Gastrocnemius medialis (tissue), 4 donors: ENCODE results near the gene PIK3C3. TPM values are rescaled to one million over a fixed set of nuclear protein-coding genes. Genes with fewer than 3 reads are reported as not detected.

Experiments used
- ATAC-seq, 2 donors: fragments of 150-250 bp; one replicate each; pipeline ENCODE4 v1.9.1; 2016
- DNase-seq, 2 donors: peaks; one replicate each; pipeline ENCODE4 v3.0.0-alpha.2; 2019
- H3K27ac ChIP-seq, 4 donors: fragments of 200-600 bp; sonication (generic); 1 replicate in 1 of 4; 2 replicates in 3 of 4; pipeline ENCODE4 v1.5.1; 2016 to 2018; ENCODE audit warnings: mild to moderate bottlenecking in 2 of 4, moderate library complexity in 1 of 4
- H3K27me3 ChIP-seq, 3 donors: fragments of 200-600 bp; sonication (generic) in 2 of 3; 1 replicate in 1 of 3; 2 replicates in 2 of 3; pipeline versions ENCODE4 v1.5.1 to v1.6.0; 2016 to 2019; ENCODE audit warnings: mild to moderate bottlenecking in 1 of 3, moderate library complexity in 1 of 3
- H3K36me3 ChIP-seq, 2 donors: fragments of 200-600 bp; sonication (generic) in 1 of 2; one replicate each; pipeline ENCODE4 v1.5.1; 2017 to 2018
- H3K4me1 ChIP-seq, 2 donors: fragments of 200-600 bp; sonication (generic) in 1 of 2; one replicate each; pipeline ENCODE4 v1.5.1; 2016 to 2017; ENCODE audit warnings: mild to moderate bottlenecking in 2 of 2
- H3K4me3 ChIP-seq, 4 donors: fragments of 200-600 bp; sonication (generic) in 3 of 4; 1 replicate in 1 of 4; 2 replicates in 3 of 4; pipeline ENCODE4 v1.5.1; 2016 to 2019; ENCODE audit warnings: mild to moderate bottlenecking in 2 of 4
- H3K9me3 ChIP-seq, 3 donors: fragments of 200-600 bp; sonication (generic) in 2 of 3; 1 replicate in 1 of 3; 2 replicates in 2 of 3; pipeline ENCODE4 v1.5.1; 2016 to 2019
- POLR2A ChIP-seq, 2 donors: fragments of 450-650 bp; IDR thresholded peaks; one replicate each; pipeline ENCODE4 v1.6.1; 2017; ENCODE audit warnings: antibody characterized with exemption in 2 of 2, mild to moderate bottlenecking in 2 of 2, moderate library complexity in 2 of 2
- in situ Hi-C, 4 donors: fragments of 200-750 bp; cut with MboI; loops; one replicate each; pipeline versions ENCODE4 v1.15.0 to v1.8.0; 2017; ENCODE audit warnings: low sequenced_read_pairs in 4 of 4
- intact Hi-C: fragments of 100-400 bp; cut with DNase I; formaldehyde crosslinking; loops from one replicate; pipeline ENCODE4 v1.15.1; 2023; ENCODE audit warnings: low total_unique reads
- total RNA-seq, 4 donors: library from RNA; depleted of rRNA; stranded (reverse); fragments of >200 nt; gene quantifications; one replicate each; pipeline versions ENCODE4 v1.1.0 to v1.2.3, GENCODE V29; 2016
- TF ChIP-seq, protein P1 (sequence below), 5 experiments: fragments of 450-650 bp in 3 of 5; fragments of 200-600 bp in 2 of 5; sonication (generic) in 2 of 5; IDR thresholded peaks in 4 of 5; conservative IDR thresholded peaks in 1 of 5; 1 replicate in 4 of 5; 2 replicates in 1 of 5; pipeline ENCODE4 v1.5.1; 2016 to 2019; ENCODE audit warnings: antibody characterized with exemption in 5 of 5, mild to moderate bottlenecking in 3 of 5, moderate library complexity in 3 of 5

PIK3C3 gene
- total RNA-seq, 4 donors from 2014 or later = 21.7 to 38.6 (median 29.6) TPM

DNA sequence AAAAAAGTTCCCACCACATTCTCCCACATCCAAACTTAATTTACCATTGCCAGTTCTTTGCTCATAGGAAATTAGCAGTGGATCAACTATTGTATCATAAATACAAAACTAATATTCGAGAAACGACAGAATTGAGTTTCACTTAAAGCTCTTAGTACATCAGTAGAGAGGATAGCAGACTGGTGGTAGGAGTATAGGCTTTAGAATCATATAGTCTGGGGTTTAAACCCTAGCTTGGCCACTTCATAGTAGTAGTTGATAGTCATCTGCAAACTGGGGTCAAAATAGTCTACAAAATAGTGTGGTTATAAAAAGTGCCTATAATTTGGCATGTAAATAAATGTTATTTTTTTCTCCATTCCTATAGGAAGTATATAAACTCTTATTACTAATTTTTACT is 30.9 kb downstream of the PIK3C3 start:
- Histone ChIP-seq H3K4me3 (no peak overlapping the region), H3K36me3 (peaks cover 0 to 12% of the 10 kb centered on the region in 2 donors), H3K27ac (no peak overlapping the region), H3K4me1 (no peaks in the 10 kb centered on the region), H3K9me3 (no peaks in the 10 kb centered on the region), H3K27me3 (no peaks in the 10 kb centered on the region)
- in situ Hi-C loops (no loop called here), intact Hi-C loops (no loop called here)
- ATAC-seq (no peak), DNase-seq (no peak)
- TF ChIP-seq, protein P1, sequence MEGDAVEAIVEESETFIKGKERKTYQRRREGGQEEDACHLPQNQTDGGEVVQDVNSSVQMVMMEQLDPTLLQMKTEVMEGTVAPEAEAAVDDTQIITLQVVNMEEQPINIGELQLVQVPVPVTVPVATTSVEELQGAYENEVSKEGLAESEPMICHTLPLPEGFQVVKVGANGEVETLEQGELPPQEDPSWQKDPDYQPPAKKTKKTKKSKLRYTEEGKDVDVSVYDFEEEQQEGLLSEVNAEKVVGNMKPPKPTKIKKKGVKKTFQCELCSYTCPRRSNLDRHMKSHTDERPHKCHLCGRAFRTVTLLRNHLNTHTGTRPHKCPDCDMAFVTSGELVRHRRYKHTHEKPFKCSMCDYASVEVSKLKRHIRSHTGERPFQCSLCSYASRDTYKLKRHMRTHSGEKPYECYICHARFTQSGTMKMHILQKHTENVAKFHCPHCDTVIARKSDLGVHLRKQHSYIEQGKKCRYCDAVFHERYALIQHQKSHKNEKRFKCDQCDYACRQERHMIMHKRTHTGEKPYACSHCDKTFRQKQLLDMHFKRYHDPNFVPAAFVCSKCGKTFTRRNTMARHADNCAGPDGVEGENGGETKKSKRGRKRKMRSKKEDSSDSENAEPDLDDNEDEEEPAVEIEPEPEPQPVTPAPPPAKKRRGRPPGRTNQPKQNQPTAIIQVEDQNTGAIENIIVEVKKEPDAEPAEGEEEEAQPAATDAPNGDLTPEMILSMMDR (IDR thresholded peaks at IDR 0.05 in 4 of 5, conservative IDR thresholded peaks at IDR 0.05 in 1 of 5) = no peak
- TF ChIP-seq POLR2A (IDR thresholded peaks at IDR 0.05) = no peak

DNA sequence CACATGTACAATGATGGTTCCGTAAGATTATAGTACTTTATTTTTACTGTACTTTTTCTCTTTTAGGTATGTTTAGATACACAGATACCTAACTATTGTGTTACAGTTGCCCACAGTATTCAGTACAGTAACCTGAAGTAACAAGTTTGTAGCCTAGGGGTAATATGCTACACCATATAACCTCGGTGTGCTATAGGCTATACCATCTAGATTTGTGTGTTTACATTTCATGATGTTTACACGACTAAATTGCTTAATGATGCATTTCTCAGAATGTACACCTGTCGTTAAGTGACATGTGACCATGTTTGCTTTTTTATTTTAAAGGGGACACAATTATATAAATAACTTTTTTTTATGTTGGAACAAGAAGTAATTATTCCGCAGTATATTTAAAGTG is 34.5 kb downstream of the PIK3C3 start:
- H3K27me3 ChIP-seq = no peaks in the 10 kb centered on the region
- TF ChIP-seq POLR2A (IDR thresholded peaks at IDR 0.05) = no peak
- TF ChIP-seq, protein P1 (IDR thresholded peaks at IDR 0.05 in 4 of 5, conservative IDR thresholded peaks at IDR 0.05 in 1 of 5) = no peak
- no peaks in the 10 kb centered on the region for H3K9me3 ChIP-seq
- H3K27ac ChIP-seq = no peak overlapping the region
- H3K4me1 ChIP-seq = no peaks in the 10 kb centered on the region
- H3K36me3 ChIP-seq = peaks cover 0 to 22% of the 10 kb centered on the region in 2 donors
- intact Hi-C loops (no loop called here), in situ Hi-C loops (no loop called here)
- H3K4me3 ChIP-seq = no peak overlapping the region
- DNase-seq (no peak), ATAC-seq (no peak)

DNA sequence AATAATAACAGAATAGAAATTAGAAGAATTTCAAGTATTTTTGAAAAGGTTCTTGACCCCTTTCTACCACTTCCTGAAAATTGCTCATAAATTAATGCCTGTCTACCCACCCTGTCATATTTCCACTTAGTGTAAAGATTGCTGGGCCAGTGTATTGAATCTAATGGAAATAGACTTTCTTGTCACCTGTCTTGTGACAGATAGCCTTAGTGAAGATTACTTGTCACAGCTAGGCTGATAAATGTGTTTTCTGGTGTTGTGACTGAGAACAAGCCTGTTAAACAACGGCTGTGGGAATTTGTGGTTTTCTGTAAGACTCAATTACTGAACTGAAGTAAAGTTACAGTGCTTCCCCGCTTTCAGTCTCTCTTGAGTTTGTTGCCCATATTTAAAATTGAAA is 37.0 kb downstream of the PIK3C3 start:
- H3K4me1 ChIP-seq = no peaks in the 10 kb centered on the region
- H3K27me3 ChIP-seq = no peaks in the 10 kb centered on the region
- in situ Hi-C loops (no loop called here), intact Hi-C loops (no loop called here)
- H3K9me3 ChIP-seq = no peaks in the 10 kb centered on the region
- H3K4me3 ChIP-seq = no peak overlapping the region
- TF ChIP-seq, protein P1 (IDR thresholded peaks at IDR 0.05 in 4 of 5, conservative IDR thresholded peaks at IDR 0.05 in 1 of 5) = no peak
- TF ChIP-seq POLR2A (IDR thresholded peaks at IDR 0.05) = no peak
- DNase-seq (no peak), ATAC-seq (no peak)
- H3K36me3 ChIP-seq = peaks cover 5 to 35% of the 10 kb centered on the region in 2 donors
- H3K27ac ChIP-seq = no peak overlapping the region

DNA sequence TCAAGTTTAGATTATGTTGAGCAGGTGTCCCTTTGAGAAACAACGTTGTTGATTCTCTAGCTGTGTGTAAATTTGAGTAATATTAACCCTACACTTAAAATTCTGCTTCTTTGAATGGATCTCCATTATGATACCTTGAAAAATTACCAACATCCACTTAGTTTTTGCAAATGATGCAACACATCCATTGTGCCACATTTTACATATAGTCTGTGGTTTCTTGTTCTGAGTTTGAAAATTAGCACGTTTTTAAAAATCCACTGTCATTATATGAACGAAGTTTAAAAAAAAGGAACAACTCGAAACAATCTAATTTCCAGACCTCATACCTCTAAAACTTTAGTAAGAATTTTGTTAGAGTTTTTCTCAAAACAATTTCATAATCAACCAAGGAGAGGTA is 37.7 kb downstream of the PIK3C3 start:
- no peak overlapping the region for H3K4me3 ChIP-seq
- H3K4me1 ChIP-seq = no peaks in the 10 kb centered on the region
- no peak for ATAC-seq
- intact Hi-C loops (no loop called here), in situ Hi-C loops (no loop called here)
- H3K9me3 ChIP-seq = no peaks in the 10 kb centered on the region
- peaks cover 9 to 41% of the 10 kb centered on the region in 2 donors for H3K36me3 ChIP-seq
- TF ChIP-seq, protein P1 (IDR thresholded peaks at IDR 0.05 in 4 of 5, conservative IDR thresholded peaks at IDR 0.05 in 1 of 5) = no peak
- no peak for TF ChIP-seq POLR2A (IDR thresholded peaks at IDR 0.05)
- no peak overlapping the region for H3K27ac ChIP-seq
- no peaks in the 10 kb centered on the region for H3K27me3 ChIP-seq
- no peak for DNase-seq

DNA sequence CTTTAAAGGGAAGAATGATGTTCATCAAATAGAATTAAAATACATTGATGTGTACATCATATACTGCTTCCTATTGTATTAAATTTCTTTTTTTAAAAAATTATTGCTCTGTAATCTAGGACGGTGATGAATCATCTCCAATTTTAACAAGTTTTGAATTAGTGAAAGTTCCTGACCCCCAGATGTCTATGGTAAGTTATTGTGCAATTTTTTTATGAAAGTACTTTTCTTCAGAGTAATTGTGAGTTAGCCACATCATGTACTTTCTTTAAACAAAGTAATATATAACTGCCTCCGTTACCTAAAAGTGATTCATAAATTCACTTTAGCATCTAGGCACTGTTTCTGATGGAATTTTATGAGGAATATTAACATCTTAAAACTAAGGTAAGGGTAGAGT is 38.1 kb downstream of the PIK3C3 start:
- no peaks in the 10 kb centered on the region for H3K9me3 ChIP-seq
- no peak overlapping the region for H3K4me3 ChIP-seq
- peaks cover 9 to 43% of the 10 kb centered on the region in 2 donors for H3K36me3 ChIP-seq
- ATAC-seq (no peak), DNase-seq (no peak)
- TF ChIP-seq POLR2A (IDR thresholded peaks at IDR 0.05) = no peak
- TF ChIP-seq, protein P1 (IDR thresholded peaks at IDR 0.05 in 4 of 5, conservative IDR thresholded peaks at IDR 0.05 in 1 of 5) = no peak
- no peak overlapping the region for H3K27ac ChIP-seq
- no peaks in the 10 kb centered on the region for H3K4me1 ChIP-seq
- no peaks in the 10 kb centered on the region for H3K27me3 ChIP-seq
- intact Hi-C loops (no loop called here), in situ Hi-C loops (no loop called here)
